Measurements from ENCODE around the gene JMJD8. TPM values are rescaled to one million over a fixed set of nuclear protein-coding genes. Genes with fewer than 3 reads are reported as not detected.

JMJD8 gene
- total and polyA plus RNA-seq, 9 of the 15 experiments (the other 6 are each of a cell fraction or from before 2014, with no cell fraction given): 1.2 to 50.6 (median 29.3) TPM

GRCh38 chr16:714558-715476 lies 30.7 kb upstream of the JMJD8 start, which contains the start of gene METRN:
Gene METRN, plus strand, starts transcription at chr16:715118. Its CDS starts 172 bp downstream, at chr16:715290.
- BruUV-seq (replicated peaks): no TSS peak
- 7% methylated on average over 88 of the region's 108 CpGs for WGBS (ENCODE audit: insufficient coverage, low coverage, missing lambda C conversion rate)
- Histone ChIP-seq H3K9me1 (ENCODE audit: control insufficient read depth, insufficient read depth, low read length) (peaks cover 3% of the 10 kb centered on the region), H3K4me3 (peak within 1 kb of the TSS; percentile 68), H3K9me3 (replicated peaks; ENCODE audit: control insufficient read depth, insufficient read depth, low read depth, low read length) (no peaks in the 10 kb centered on the region), H3K27ac (ENCODE audit: extremely low read depth, low read depth, low read length) (peak within 1 kb of the TSS; percentile 35; the same call in 2 of the 3 replicates), H3K4me1 (replicated peaks in 1 of 2; ENCODE audit: control insufficient read depth in 2 of 2, insufficient read depth in 2 of 2, low read length in 2 of 2) (peaks cover 12 to 85% of the 10 kb centered on the region in 2 experiments; a peak in 4 of 5 replicates), H2AFZ (ENCODE audit: low read depth, low read length) (peak within 1 kb of the TSS; percentile 75), H3K9ac (ENCODE audit: insufficient read depth in 1 of 2, low read depth in 2 of 2, low read length in 2 of 2) (peak within 1 kb of the TSS; percentile 42 to 92; a peak in 3 of 4 replicates), H3K36me3 (ENCODE audit: control insufficient read depth, insufficient read depth, low read length) (peaks cover 19% of the 10 kb centered on the region; the same call in 2 of the 3 replicates), H3K27me3 (ENCODE audit: control insufficient read depth in 2 of 2, insufficient read depth in 2 of 2, low read length in 2 of 2) (no peaks in the 10 kb centered on the region), H3K79me2 (ENCODE audit: control insufficient read depth, insufficient read depth, low read length) (peaks cover 20% of the 10 kb centered on the region), H4K20me1 (replicated peaks; ENCODE audit: control insufficient read depth, insufficient read depth, low read length) (peaks cover 7% of the 10 kb centered on the region; the same call in 1 of the 2 replicates), H3K4me2 (ENCODE audit: insufficient read depth, low read length) (peak within 1 kb of the TSS; percentile 77)
- ATAC-seq: peak; percentile 84
- POLR2A ChIA-PET: interaction anchor here (0.6 to 1.7 kb wide), 8 partner anchors 11 to 345 kb away, joined by 3 to 5 read pairs (median 4); partner anchors contain the start of genes CCDC78 and WDR24
- intact Hi-C loops (cut with micrococcal nuclease): loop anchor here (2.0 to 5.0 kb wide), 2 partner anchors 14 to 92 kb away; no protein-coding TSS in a partner anchor
- peak; percentile 87 to 95 (median 91) for DNase-seq (ENCODE audit: extremely low read depth in 1 of 4, low spot score in 3 of 4)
- CTCF ChIA-PET (ENCODE audit: low intra/inter-chr PET ratio): interaction anchor here (0.9 to 1.3 kb wide), 2 partner anchors 26 to 71 kb away, joined by 3 to 9 read pairs; partner anchors contain the start of gene CIAO3
- in situ Hi-C loops (cut with MboI): loop anchor here (5.0 to 10.0 kb wide), 2 partner anchors 72 to 340 kb away; partner anchors contain the start of genes CHTF18 and RPUSD1
- FAIRE-seq: peak; percentile 60
- TF ChIP-seq TRIM25 (IDR thresholded peaks at IDR 0.05; ENCODE audit: borderline replicate concordance) (no peak), ZNF444 (CRISPR knock-in tag; IDR thresholded peaks at IDR 0.05) (no peak), IFI16 (CRISPR knock-in tag; IDR thresholded peaks at IDR 0.05) (no peak), ZKSCAN1 (IDR thresholded peaks at IDR 0.05; ENCODE audit: low read depth, low read length) (no peak), ZNF140 (CRISPR knock-in tag; IDR thresholded peaks at IDR 0.05) (no peak), EWSR1 (IDR thresholded peaks at IDR 0.05; ENCODE audit: borderline replicate concordance, low read depth, partially characterized antibody) (no peak), BRD4 (IDR thresholded peaks at IDR 0.05) (no peak), POLR3G (IDR thresholded peaks at IDR 0.05; ENCODE audit: extremely low read depth, insufficient read length, insufficient replicate concordance) (no peak), RBBP5 (IDR thresholded peaks at IDR 0.05; ENCODE audit: borderline replicate concordance, insufficient read depth, low read length, poor library complexity, severe bottlenecking) (peak; percentile 52), MYNN (IDR thresholded peaks at IDR 0.05) (no peak), MYNN (CRISPR knock-in tag; IDR thresholded peaks at IDR 0.05) (no peak), CBX2 (IDR thresholded peaks at IDR 0.05; ENCODE audit: insufficient read depth, low read length, poor library complexity, severe bottlenecking) (no peak), FOXK1 (CRISPR knock-in tag; IDR thresholded peaks at IDR 0.05; ENCODE audit: borderline replicate concordance) (no peak), MAZ (CRISPR knock-in tag; conservative IDR thresholded peaks at IDR 0.05 in 1 of 2, IDR thresholded peaks at IDR 0.05 in 1 of 2) (peak; percentile 11 to 13; a peak in 2 of 4 replicates), MTA1 (IDR thresholded peaks at IDR 0.05; ENCODE audit: borderline replicate concordance) (no peak), TEAD4 (IDR thresholded peaks at IDR 0.05; ENCODE audit: low read length) (no peak), TEAD4 (CRISPR knock-in tag; IDR thresholded peaks at IDR 0.05; ENCODE audit: borderline replicate concordance) (no peak), CREM (IDR thresholded peaks at IDR 0.05; ENCODE audit: low read depth) (0 out of 2 replicates have a peak, but pooled peaks have one; percentile 6), HDAC3 (IDR thresholded peaks at IDR 0.05; ENCODE audit: borderline replicate concordance, partially characterized antibody) (no peak)
- TF ChIP-seq, protein P1, sequence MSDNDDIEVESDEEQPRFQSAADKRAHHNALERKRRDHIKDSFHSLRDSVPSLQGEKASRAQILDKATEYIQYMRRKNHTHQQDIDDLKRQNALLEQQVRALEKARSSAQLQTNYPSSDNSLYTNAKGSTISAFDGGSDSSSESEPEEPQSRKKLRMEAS (CRISPR knock-in tag; IDR thresholded peaks at IDR 0.05): peak; percentile 20; the same call in 1 of the 2 replicates

Measured in K562 (cell line).